ENCODE data around the gene OR11H7.
"Not testable (repeated sequence)": the region's sequence is repeated elsewhere in the genome, so short reads cannot be mapped to it uniquely, and the experiment has no call there.

OR11H7 gene

GRCh38 chr14:20228681-20229080 lies at the start of gene OR11H7:
TSS of gene OR11H7 (plus strand) at chr14:20228981.
- Histone ChIP-seq H3K4me3 (ENCODE audit: low read length) (no peak within 1 kb of the TSS; the same call in 1 of the 2 replicates), H3K27ac (ENCODE audit: low read length) (no peak within 1 kb of the TSS), H3K9me3 (ENCODE audit: insufficient read depth, low read depth, low read length) (peaks cover 51% of the 10 kb centered on the region)

GRCh38 chr14:20179218-20179617 lies 49.6 kb upstream of the OR11H7 start:
- no peaks in the 10 kb centered on the region for H3K36me3 ChIP-seq (ENCODE audit: insufficient read depth, low read depth, low read length)
- no peaks in the 10 kb centered on the region for H3K4me1 ChIP-seq (ENCODE audit: insufficient read depth, low read length)
- no peak overlapping the region for H3K27ac ChIP-seq (ENCODE audit: low read length)
- peaks cover 80% of the 10 kb centered on the region for H3K9me3 ChIP-seq (ENCODE audit: insufficient read depth, low read depth, low read length)
- H3K4me3 ChIP-seq (ENCODE audit: low read length): no peak overlapping the region
- H3K27me3 ChIP-seq (ENCODE audit: insufficient read depth, low read length): no peaks in the 10 kb centered on the region
- no peak overlapping the region for H3K9ac ChIP-seq (ENCODE audit: low read depth, low read length)

More at GRCh38 chr14:20228681-20229080, at the start of gene OR11H7:
- no peaks in the 10 kb centered on the region for H3K4me1 ChIP-seq (ENCODE audit: insufficient read depth, low read length)
- no peaks in the 10 kb centered on the region for H3K27me3 ChIP-seq (ENCODE audit: insufficient read depth, low read length)
- no peaks in the 10 kb centered on the region for H3K36me3 ChIP-seq (ENCODE audit: insufficient read depth, low read depth, low read length)
- H3K9ac ChIP-seq (ENCODE audit: low read depth, low read length): no peak within 1 kb of the TSS

GRCh38 chr14:20179880-20180279 lies 48.9 kb upstream of the OR11H7 start:
- H3K27ac ChIP-seq (ENCODE audit: low read length): no peak overlapping the region
- H3K27me3 ChIP-seq (ENCODE audit: insufficient read depth, low read length): no peaks in the 10 kb centered on the region

GRCh38 chr14:20180486-20180885 lies 48.3 kb upstream of the OR11H7 start:
- H3K9me3 ChIP-seq (ENCODE audit: insufficient read depth, low read depth, low read length): peaks cover 84% of the 10 kb centered on the region
- no peaks in the 10 kb centered on the region for H3K4me1 ChIP-seq (ENCODE audit: insufficient read depth, low read length)
- H3K36me3 ChIP-seq (ENCODE audit: insufficient read depth, low read depth, low read length): no peaks in the 10 kb centered on the region
- H3K27ac ChIP-seq (ENCODE audit: low read length): no peak overlapping the region
- no peak overlapping the region for H3K9ac ChIP-seq (ENCODE audit: low read depth, low read length)
- no peaks in the 10 kb centered on the region for H3K27me3 ChIP-seq (ENCODE audit: insufficient read depth, low read length)
- H3K4me3 ChIP-seq (ENCODE audit: low read length): no peak overlapping the region

More at GRCh38 chr14:20179880-20180279, 48.9 kb upstream of the OR11H7 start:
- Histone ChIP-seq H3K9me3 (ENCODE audit: insufficient read depth, low read depth, low read length) (peaks cover 85% of the 10 kb centered on the region), H3K9ac (ENCODE audit: low read depth, low read length) (no peak overlapping the region), H3K36me3 (ENCODE audit: insufficient read depth, low read depth, low read length) (no peaks in the 10 kb centered on the region), H3K4me1 (ENCODE audit: insufficient read depth, low read length) (no peaks in the 10 kb centered on the region), H3K4me3 (ENCODE audit: low read length) (no peak overlapping the region)

GRCh38 chr14:20184181-20184580 lies 44.6 kb upstream of the OR11H7 start:
- no peak overlapping the region for H3K27ac ChIP-seq (ENCODE audit: low read length)
- no peak overlapping the region for H3K4me3 ChIP-seq (ENCODE audit: low read length)
- H3K36me3 ChIP-seq (ENCODE audit: insufficient read depth, low read depth, low read length): no peaks in the 10 kb centered on the region

GRCh38 chr14:20190596-20190995 lies 38.2 kb upstream of the OR11H7 start, which contains the start of gene OR11G2:
TSS of gene OR11G2 (plus strand) at chr14:20190896. CDS start at chr14:20197438, 6,542 bp downstream.
- no peaks in the 10 kb centered on the region for H3K36me3 ChIP-seq (ENCODE audit: insufficient read depth, low read depth, low read length)
- peaks cover 92% of the 10 kb centered on the region for H3K9me3 ChIP-seq (ENCODE audit: insufficient read depth, low read depth, low read length)
- H3K4me3 ChIP-seq (ENCODE audit: low read length): no peak within 1 kb of the TSS
- H3K4me1 ChIP-seq (ENCODE audit: insufficient read depth, low read length): no peaks in the 10 kb centered on the region
- H3K27ac ChIP-seq (ENCODE audit: low read length): no peak within 1 kb of the TSS
- no peaks in the 10 kb centered on the region for H3K27me3 ChIP-seq (ENCODE audit: insufficient read depth, low read length)
- no peak within 1 kb of the TSS for H3K9ac ChIP-seq (ENCODE audit: low read depth, low read length)

More at GRCh38 chr14:20184181-20184580, 44.6 kb upstream of the OR11H7 start:
- Histone ChIP-seq H3K4me1 (ENCODE audit: insufficient read depth, low read length) (no peaks in the 10 kb centered on the region), H3K9ac (ENCODE audit: low read depth, low read length) (no peak overlapping the region), H3K9me3 (ENCODE audit: insufficient read depth, low read depth, low read length) (peaks cover 86% of the 10 kb centered on the region), H3K27me3 (ENCODE audit: insufficient read depth, low read length) (no peaks in the 10 kb centered on the region)

- Histone ChIP-seq H3K36me3 (ENCODE audit: insufficient read depth, low read depth, low read length) (no peaks in the 10 kb centered on the region), H3K27ac (ENCODE audit: low read length) (no peak overlapping the region), H3K9ac (ENCODE audit: low read depth, low read length) (no peak overlapping the region), H3K4me3 (ENCODE audit: low read length) (no peak overlapping the region), H3K9me3 (ENCODE audit: insufficient read depth, low read depth, low read length) (peaks cover 92% of the 10 kb centered on the region), H3K27me3 (ENCODE audit: insufficient read depth, low read length) (no peaks in the 10 kb centered on the region), H3K4me1 (ENCODE audit: insufficient read depth, low read length) (no peaks in the 10 kb centered on the region)
These were observed 37.4 kb upstream of the OR11H7 start for GRCh38 chr14:20191396-20191795.

GRCh38 chr14:20194101-20194500 lies 34.7 kb upstream of the OR11H7 start:
- Histone ChIP-seq H3K9me3 (ENCODE audit: insufficient read depth, low read depth, low read length) (peaks cover 89% of the 10 kb centered on the region), H3K9ac (ENCODE audit: low read depth, low read length) (no peak overlapping the region)

GRCh38 chr14:20195170-20195569 lies 33.6 kb upstream of the OR11H7 start:
- H3K9me3 ChIP-seq (ENCODE audit: insufficient read depth, low read depth, low read length): peaks cover 92% of the 10 kb centered on the region
- H3K4me1 ChIP-seq (ENCODE audit: insufficient read depth, low read length); H3K9ac ChIP-seq (ENCODE audit: low read depth, low read length); H3K27ac ChIP-seq (ENCODE audit: low read length); H3K36me3 ChIP-seq (ENCODE audit: insufficient read depth, low read depth, low read length); H3K27me3 ChIP-seq (ENCODE audit: insufficient read depth, low read length); H3K4me3 ChIP-seq (ENCODE audit: low read length): not testable (repeated sequence)

More at GRCh38 chr14:20194101-20194500, 34.7 kb upstream of the OR11H7 start:
- Histone ChIP-seq H3K4me3 (ENCODE audit: low read length) (no peak overlapping the region), H3K27me3 (ENCODE audit: insufficient read depth, low read length) (no peaks in the 10 kb centered on the region), H3K36me3 (ENCODE audit: insufficient read depth, low read depth, low read length) (no peaks in the 10 kb centered on the region), H3K27ac (ENCODE audit: low read length) (no peak overlapping the region), H3K4me1 (ENCODE audit: insufficient read depth, low read length) (no peaks in the 10 kb centered on the region)

GRCh38 chr14:20195911-20196310 lies 32.9 kb upstream of the OR11H7 start:
- H3K4me3 ChIP-seq (ENCODE audit: low read length): no peak overlapping the region
- no peak overlapping the region for H3K9ac ChIP-seq (ENCODE audit: low read depth, low read length)
- H3K27me3 ChIP-seq (ENCODE audit: insufficient read depth, low read length): no peaks in the 10 kb centered on the region
- H3K4me1 ChIP-seq (ENCODE audit: insufficient read depth, low read length): no peaks in the 10 kb centered on the region
- no peaks in the 10 kb centered on the region for H3K36me3 ChIP-seq (ENCODE audit: insufficient read depth, low read depth, low read length)
- H3K27ac ChIP-seq (ENCODE audit: low read length): no peak overlapping the region
- H3K9me3 ChIP-seq (ENCODE audit: insufficient read depth, low read depth, low read length): peaks cover 91% of the 10 kb centered on the region

- Histone ChIP-seq H3K9me3 (ENCODE audit: insufficient read depth, low read depth, low read length) (peaks cover 85% of the 10 kb centered on the region), H3K4me3 (ENCODE audit: low read length) (no peak overlapping the region), H3K4me1 (ENCODE audit: insufficient read depth, low read length) (no peaks in the 10 kb centered on the region), H3K27me3 (ENCODE audit: insufficient read depth, low read length) (no peaks in the 10 kb centered on the region), H3K27ac (ENCODE audit: low read length) (no peak overlapping the region), H3K36me3 (ENCODE audit: insufficient read depth, low read depth, low read length) (no peaks in the 10 kb centered on the region), H3K9ac (ENCODE audit: low read depth, low read length) (no peak overlapping the region)
These were observed 31.3 kb upstream of the OR11H7 start for GRCh38 chr14:20197459-20197858.

GRCh38 chr14:20198991-20199390 lies 29.8 kb upstream of the OR11H7 start:
- Histone ChIP-seq H3K36me3 (ENCODE audit: insufficient read depth, low read depth, low read length) (no peaks in the 10 kb centered on the region), H3K27ac (ENCODE audit: low read length) (no peak overlapping the region), H3K4me1 (ENCODE audit: insufficient read depth, low read length) (no peaks in the 10 kb centered on the region), H3K27me3 (ENCODE audit: insufficient read depth, low read length) (no peaks in the 10 kb centered on the region), H3K9me3 (ENCODE audit: insufficient read depth, low read depth, low read length) (peaks cover 85% of the 10 kb centered on the region), H3K9ac (ENCODE audit: low read depth, low read length) (no peak overlapping the region), H3K4me3 (ENCODE audit: low read length) (no peak overlapping the region; the same call in 1 of the 2 replicates)

Measured in iPS-20b (cell line).